Uterus (tissue), 2 donors: ENCODE measurements around the gene FCHO2.
"Not testable (repeated sequence)": the region's sequence is repeated elsewhere in the genome, so short reads cannot be mapped to it uniquely, and the experiment has no call there.

Experiments used
- CTCF ChIP-seq, 4 experiments: fragments of 200-600 bp in 2 of 4; fragments of 450-650 bp in 2 of 4; sonication (generic) in 2 of 4; IDR thresholded peaks; one replicate each; pipeline ENCODE4 v1.5.1; 2016 to 2019; ENCODE audit warnings: antibody characterized with exemption in 4 of 4, mild to moderate bottlenecking in 2 of 4, moderate library complexity in 1 of 4
- POLR2A ChIP-seq, 2 donors: fragments of 450-650 bp; IDR thresholded peaks; one replicate each; pipeline ENCODE4 v1.6.1; 2016; ENCODE audit warnings: antibody characterized with exemption in 2 of 2, mild to moderate bottlenecking in 1 of 2, moderate library complexity in 1 of 2

- not testable (repeated sequence) for TF ChIP-seq CTCF, POLR2A (IDR thresholded peaks at IDR 0.05)
Measured at GRCh38 chr5:72934953-72935725, 20.7 kb upstream of the FCHO2 start.
